CD14-positive monocyte (primary cell): ENCODE measurements around the gene CCNT2. TPM values are rescaled to one million over a fixed set of nuclear protein-coding genes. Genes with fewer than 3 reads are reported as not detected.
"Not testable (repeated sequence)": the region's sequence is repeated elsewhere in the genome, so short reads cannot be mapped to it uniquely, and the experiment has no call there.

ENCODE experiments used
- DNase-seq, 3 donors: peaks; one replicate each; pipeline ENCODE4 v3.0.0-alpha.2; 2011 to 2022
- H2AFZ ChIP-seq: 2 replicates; pipeline ENCODE4 v1.6.0; 2012; ENCODE audit warnings: mild to moderate bottlenecking, low read depth, low read length, inconsistent platforms; ENCODE audit not compliant: insufficient read depth, poor library complexity, severe bottlenecking
- H3K27ac ChIP-seq, 2 donors: 1 replicate in 1 of 2; 2 replicates in 1 of 2; pipeline ENCODE4 v1.5.1; 2012 to 2013; ENCODE audit warnings: low read length in 2 of 2, control low read depth in 1 of 2, inconsistent platforms in 1 of 2, low read depth in 1 of 2, mild to moderate bottlenecking in 1 of 2
- H3K27me3 ChIP-seq, 2 donors: one replicate each; pipeline versions ENCODE4 v1.6.0 to v1.6.1; 2011 to 2013; ENCODE audit warnings: low read length in 2 of 2; ENCODE audit not compliant: control insufficient read depth in 2 of 2, insufficient read depth in 2 of 2
- H3K36me3 ChIP-seq, 2 donors: replicated peaks in 1 of 2; 1 replicate in 1 of 2; 2 replicates in 1 of 2; pipeline versions ENCODE4 v1.5.1 to v1.6.1; 2012 to 2013; ENCODE audit warnings: low read length in 2 of 2, control low read depth in 1 of 2, inconsistent platforms in 1 of 2, mild to moderate bottlenecking in 1 of 2; ENCODE audit not compliant: insufficient read depth in 2 of 2, control insufficient read depth in 1 of 2
- H3K4me1 ChIP-seq, 2 donors: 1 replicate in 1 of 2; 2 replicates in 1 of 2; pipeline versions ENCODE4 v1.5.1 to v1.6.1; 2012 to 2013; ENCODE audit warnings: low read length in 2 of 2, control low read depth in 1 of 2, inconsistent platforms in 1 of 2, mild to moderate bottlenecking in 1 of 2, moderate library complexity in 1 of 2; ENCODE audit not compliant: insufficient read depth in 2 of 2, control insufficient read depth in 1 of 2
- H3K4me2 ChIP-seq: replicated peaks from 2 replicates; pipeline ENCODE3; 2012; ENCODE audit warnings: low read length, moderate library complexity, mild to moderate bottlenecking; ENCODE audit not compliant: poor library complexity, severe bottlenecking; ENCODE audit errors: extremely low read depth
- H3K4me3 ChIP-seq, 3 experiments: fragments of 200-600 bp in 1 of 3; sonication (generic) in 1 of 3; replicated peaks in 1 of 3; 1 replicate in 2 of 3; 2 replicates in 1 of 3; pipeline ENCODE4 v1.5.1; 2011 to 2013; ENCODE audit warnings: low read length in 3 of 3, mild to moderate bottlenecking in 3 of 3, control low read depth in 2 of 3, low read depth in 2 of 3, inconsistent platforms in 1 of 3, moderate library complexity in 1 of 3
- H3K79me2 ChIP-seq: 2 replicates; pipeline ENCODE4 v1.6.0; 2012; ENCODE audit warnings: mild to moderate bottlenecking, control low read depth, inconsistent platforms, low read length, moderate library complexity; ENCODE audit not compliant: insufficient read depth
- H3K9ac ChIP-seq: 2 replicates; pipeline ENCODE4 v1.6.0; 2017; ENCODE audit warnings: low read length, mild to moderate bottlenecking; ENCODE audit not compliant: insufficient read depth, poor library complexity, severe bottlenecking
- H3K9me3 ChIP-seq, 2 donors: replicated peaks in 1 of 2; 1 replicate in 1 of 2; 2 replicates in 1 of 2; pipeline versions ENCODE4 v1.5.1 to v1.6.1; 2012 to 2013; ENCODE audit warnings: low read length in 2 of 2, control low read depth in 1 of 2; ENCODE audit not compliant: control insufficient read depth in 1 of 2, insufficient read depth in 1 of 2
- H4K20me1 ChIP-seq: 2 replicates; pipeline ENCODE4 v1.6.0; 2012; ENCODE audit warnings: mild to moderate bottlenecking, low read length, control low read depth, moderate library complexity; ENCODE audit not compliant: insufficient read depth
- H3K27ac Mint-ChIP-seq, 7 donors: one replicate each; pipeline ENCODE4 v1.8.0; 2020; ENCODE audit warnings: mild to moderate bottlenecking in 7 of 7, mixed read lengths in 7 of 7, moderate library complexity in 6 of 7, inconsistent platforms in 2 of 7
- H3K27me3 Mint-ChIP-seq, 3 donors: one replicate each; pipeline ENCODE4 v1.8.0; 2021 to 2022; ENCODE audit warnings: low read depth in 3 of 3, mild to moderate bottlenecking in 3 of 3, mixed read lengths in 3 of 3, moderate library complexity in 3 of 3, inconsistent platforms in 1 of 3
- H3K36me3 Mint-ChIP-seq, 2 donors: one replicate each; pipeline ENCODE4 v1.8.0; 2020; ENCODE audit warnings: mixed read lengths in 2 of 2, inconsistent platforms in 1 of 2, mild to moderate bottlenecking in 1 of 2
- H3K4me1 Mint-ChIP-seq: one replicate; pipeline ENCODE4 v1.8.0; 2020; ENCODE audit warnings: mild to moderate bottlenecking, mixed read lengths
- H3K4me3 Mint-ChIP-seq, 2 donors: one replicate each; pipeline ENCODE4 v1.8.0; 2020; ENCODE audit warnings: mild to moderate bottlenecking in 2 of 2, mixed read lengths in 2 of 2, moderate library complexity in 1 of 2
- H3K9me3 Mint-ChIP-seq, 7 donors: one replicate each; pipeline ENCODE4 v1.8.0; 2020 to 2022; ENCODE audit warnings: mixed read lengths in 7 of 7, mild to moderate bottlenecking in 6 of 7, moderate library complexity in 6 of 7, inconsistent platforms in 2 of 7
- WGBS: methylation state at CpG from one replicate; pipeline ENCODE4 v1.1.5; 2013; ENCODE audit warnings: missing lambda C conversion rate; ENCODE audit not compliant: insufficient coverage; 5-methylcytosine and 5-hydroxymethylcytosine counted together
- intact Hi-C, 2 donors: fragments of 100-400 bp; cut with micrococcal nuclease; formaldehyde crosslinking; loops; one replicate each; pipeline versions ENCODE4 v1.15.0 to v1.15.1; 2023
- polyA plus RNA-seq, 3 donors: library from polyadenylated mRNA; depleted of rRNA in 1 of 3; unstranded in 2 of 3; stranded (reverse) in 1 of 3; fragments of 300-500 nt in 2 of 3; fragments of >200 nt in 1 of 3; fragmentation: Illumina TruSeq in 2 of 3; gene quantifications; 1 replicate in 2 of 3; 2 replicates in 1 of 3; pipeline ENCODE4 v1.2.3, GENCODE V29; 2012 to 2021
- TF ChIP-seq, protein P1 (sequence below): fragments of 200-600 bp; IDR thresholded peaks from one replicate; pipeline ENCODE4 v1.8.0; 2022; ENCODE audit warnings: antibody characterized with exemption, mild to moderate bottlenecking

CCNT2 gene
- polyA plus RNA-seq, 3 donors, result 8.3 to 20.5 (median 12.2) TPM

DNA sequence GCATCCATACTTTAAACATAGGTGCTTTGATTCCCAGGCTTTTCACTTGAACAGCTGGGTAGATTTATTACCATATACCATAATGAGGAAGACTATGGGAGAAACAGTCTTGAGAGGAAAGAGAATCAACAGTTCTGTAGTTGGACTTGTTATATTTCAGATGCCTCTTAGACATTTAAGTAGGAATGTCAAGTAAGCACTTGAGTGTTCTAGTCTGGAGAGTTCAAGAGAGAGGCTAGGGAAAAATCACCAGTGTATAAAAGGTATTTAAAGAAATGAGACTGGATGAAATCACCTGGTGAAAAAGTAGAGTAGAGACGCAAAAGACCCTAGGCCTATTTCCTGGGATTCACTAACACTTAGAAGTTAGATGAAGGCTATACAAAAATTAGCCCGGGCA, 13.5 kb upstream of the CCNT2 start:
- Mint-ChIP-seq H3K27ac (no peak overlapping the region), H3K9me3 (peaks cover 0 to 9% (median 3%) of the 10 kb centered on the region in 7 donors), H3K36me3 (peaks cover 0 to 2% of the 10 kb centered on the region in 2 donors), H3K4me3 (no peak overlapping the region), H3K27me3 (peaks cover 0 to 4% (median 0%) of the 10 kb centered on the region in 3 donors), H3K4me1 (peaks cover 3% of the 10 kb centered on the region)
- H3K79me2 ChIP-seq, result no peaks in the 10 kb centered on the region
- H3K4me2 ChIP-seq, result no peak overlapping the region
- H4K20me1 ChIP-seq, result no peaks in the 10 kb centered on the region
- no peaks in the 10 kb centered on the region for H3K36me3 ChIP-seq
- WGBS, result no CpG with 5 or more reads among the region's 2 CpGs
- H3K4me3 ChIP-seq, result no peak overlapping the region
- H3K27me3 ChIP-seq, result no peaks in the 10 kb centered on the region
- DNase-seq, result no peak
- H3K9ac ChIP-seq, result no peak overlapping the region
- intact Hi-C loops, result no loop called here
- no peaks in the 10 kb centered on the region for H3K9me3 ChIP-seq
- no peak overlapping the region for H3K27ac ChIP-seq
- TF ChIP-seq, protein P1, sequence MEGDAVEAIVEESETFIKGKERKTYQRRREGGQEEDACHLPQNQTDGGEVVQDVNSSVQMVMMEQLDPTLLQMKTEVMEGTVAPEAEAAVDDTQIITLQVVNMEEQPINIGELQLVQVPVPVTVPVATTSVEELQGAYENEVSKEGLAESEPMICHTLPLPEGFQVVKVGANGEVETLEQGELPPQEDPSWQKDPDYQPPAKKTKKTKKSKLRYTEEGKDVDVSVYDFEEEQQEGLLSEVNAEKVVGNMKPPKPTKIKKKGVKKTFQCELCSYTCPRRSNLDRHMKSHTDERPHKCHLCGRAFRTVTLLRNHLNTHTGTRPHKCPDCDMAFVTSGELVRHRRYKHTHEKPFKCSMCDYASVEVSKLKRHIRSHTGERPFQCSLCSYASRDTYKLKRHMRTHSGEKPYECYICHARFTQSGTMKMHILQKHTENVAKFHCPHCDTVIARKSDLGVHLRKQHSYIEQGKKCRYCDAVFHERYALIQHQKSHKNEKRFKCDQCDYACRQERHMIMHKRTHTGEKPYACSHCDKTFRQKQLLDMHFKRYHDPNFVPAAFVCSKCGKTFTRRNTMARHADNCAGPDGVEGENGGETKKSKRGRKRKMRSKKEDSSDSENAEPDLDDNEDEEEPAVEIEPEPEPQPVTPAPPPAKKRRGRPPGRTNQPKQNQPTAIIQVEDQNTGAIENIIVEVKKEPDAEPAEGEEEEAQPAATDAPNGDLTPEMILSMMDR, result no peak
- no peak overlapping the region for H2AFZ ChIP-seq
- H3K4me1 ChIP-seq, result no peaks in the 10 kb centered on the region

- intact Hi-C loops, result no loop called here
- DNase-seq, result no peak
- Histone ChIP-seq H3K4me1 (no peaks in the 10 kb centered on the region), H3K27ac (no peak overlapping the region), H2AFZ (no peak overlapping the region), H3K9ac (no peak overlapping the region), H4K20me1 (no peaks in the 10 kb centered on the region), H3K4me3 (no peak overlapping the region), H3K9me3 (no peaks in the 10 kb centered on the region), H3K27me3 (no peaks in the 10 kb centered on the region), H3K79me2 (no peaks in the 10 kb centered on the region), H3K36me3 (no peaks in the 10 kb centered on the region), H3K4me2 (no peak overlapping the region)
- Mint-ChIP-seq H3K36me3 (peaks cover 0 to 2% of the 10 kb centered on the region in 2 donors), H3K4me1 (peaks cover 3% of the 10 kb centered on the region), H3K27me3 (peaks cover 0 to 4% (median 0%) of the 10 kb centered on the region in 3 donors), H3K4me3 (no peak overlapping the region), H3K27ac (no peak overlapping the region), H3K9me3 (peaks cover 0 to 9% (median 3%) of the 10 kb centered on the region in 7 donors)
- WGBS, result 50% methylated on average over 2 of the region's 2 CpGs
- TF ChIP-seq, protein P1, result no peak
Observed at GRCh38 chr2:134906726-134907125, 11.9 kb upstream of the CCNT2 start.

DNA sequence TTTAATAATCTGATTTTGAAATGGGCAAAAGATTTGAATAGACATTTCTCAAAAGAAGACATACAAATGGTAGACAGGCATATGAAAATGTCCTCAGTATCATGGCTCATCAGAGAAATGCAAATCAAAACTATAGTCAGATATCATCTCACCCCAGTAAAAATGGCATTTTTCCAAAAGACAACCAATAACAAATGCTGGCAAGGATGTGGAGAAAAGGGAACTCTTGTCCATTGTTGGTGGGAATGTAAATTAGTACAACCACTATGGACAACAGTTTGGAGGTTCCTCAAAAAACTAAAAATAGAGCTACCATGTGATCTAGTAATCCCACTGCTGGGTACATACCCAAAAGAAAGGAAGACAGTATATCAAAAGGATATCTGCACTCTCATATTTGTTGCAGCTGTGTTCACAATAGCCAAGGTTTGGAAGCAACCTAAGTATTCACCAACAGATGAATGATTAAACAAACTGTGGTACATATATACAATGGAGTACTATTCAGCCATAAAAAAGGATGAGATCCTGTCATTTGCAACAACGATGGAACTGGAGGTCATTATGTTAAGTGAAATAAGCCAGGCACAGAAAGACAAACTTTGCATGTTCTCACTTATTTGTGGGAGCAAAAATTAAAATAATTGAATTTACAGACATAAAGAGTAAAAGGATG, 11.0 kb upstream of the CCNT2 start:
- H3K27ac Mint-ChIP-seq, intact Hi-C loops, H3K79me2 ChIP-seq, H4K20me1 ChIP-seq, H3K36me3 Mint-ChIP-seq, H2AFZ ChIP-seq, H3K4me3 ChIP-seq, H3K36me3 ChIP-seq, H3K27me3 Mint-ChIP-seq, DNase-seq, H3K4me1 ChIP-seq, H3K9me3 Mint-ChIP-seq, H3K9me3 ChIP-seq, H3K4me1 Mint-ChIP-seq, H3K27me3 ChIP-seq, H3K9ac ChIP-seq, H3K27ac ChIP-seq, H3K4me2 ChIP-seq, H3K4me3 Mint-ChIP-seq: not testable (repeated sequence)
- no CpG with 5 or more reads among the region's 1 CpG for WGBS
